ENCODE results near the gene EN1.

EN1 gene

GRCh38 chr2:118855451-118856279 lies 8.2 kb upstream of the EN1 start:
- DNase-seq: peak; percentile 90

DNA sequence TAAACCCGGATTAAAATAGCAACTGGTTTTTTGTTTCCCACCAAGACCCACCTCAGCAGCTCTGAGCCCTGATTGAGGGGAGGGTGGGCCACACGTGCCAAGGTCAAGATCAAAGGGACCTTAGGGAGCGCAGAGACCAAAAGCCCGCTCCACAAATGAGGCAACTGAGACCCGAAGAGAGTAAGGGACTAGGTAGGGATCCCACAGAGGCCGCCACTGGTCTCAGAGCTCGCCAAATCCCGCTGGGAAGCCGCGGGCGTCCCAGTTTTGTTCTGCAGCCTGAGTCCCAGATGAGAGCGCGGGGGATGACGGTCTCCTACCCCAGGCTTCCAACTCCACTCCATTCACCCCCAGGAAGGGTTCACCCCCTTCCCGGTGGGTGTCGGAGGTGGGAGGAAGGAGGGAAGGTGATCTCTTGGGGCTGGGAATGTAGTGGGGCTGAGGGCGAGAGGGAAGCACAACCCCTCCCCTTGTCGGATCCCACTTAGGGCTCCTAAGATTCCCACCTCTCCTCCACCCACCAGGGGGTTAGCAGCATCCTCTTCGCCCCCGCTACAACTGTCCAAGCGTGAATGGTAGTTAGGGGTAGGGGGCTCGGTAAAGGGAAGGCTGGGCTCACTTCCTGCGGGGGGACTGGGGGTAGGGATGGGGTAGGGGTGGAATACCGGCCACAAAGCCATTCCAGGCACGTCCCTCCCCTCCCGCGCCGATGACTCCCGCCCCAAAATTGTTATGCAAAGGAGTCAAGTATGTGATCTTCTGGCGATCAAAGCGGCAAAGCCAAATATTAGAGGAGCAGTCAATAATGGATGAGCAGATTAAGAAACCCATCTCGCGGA lies 7.3 kb upstream of the EN1 start:
- no peak for DNase-seq

- DNase-seq: no peak
Observed at GRCh38 chr2:118853651-118854291, 6.3 kb upstream of the EN1 start.

DNA sequence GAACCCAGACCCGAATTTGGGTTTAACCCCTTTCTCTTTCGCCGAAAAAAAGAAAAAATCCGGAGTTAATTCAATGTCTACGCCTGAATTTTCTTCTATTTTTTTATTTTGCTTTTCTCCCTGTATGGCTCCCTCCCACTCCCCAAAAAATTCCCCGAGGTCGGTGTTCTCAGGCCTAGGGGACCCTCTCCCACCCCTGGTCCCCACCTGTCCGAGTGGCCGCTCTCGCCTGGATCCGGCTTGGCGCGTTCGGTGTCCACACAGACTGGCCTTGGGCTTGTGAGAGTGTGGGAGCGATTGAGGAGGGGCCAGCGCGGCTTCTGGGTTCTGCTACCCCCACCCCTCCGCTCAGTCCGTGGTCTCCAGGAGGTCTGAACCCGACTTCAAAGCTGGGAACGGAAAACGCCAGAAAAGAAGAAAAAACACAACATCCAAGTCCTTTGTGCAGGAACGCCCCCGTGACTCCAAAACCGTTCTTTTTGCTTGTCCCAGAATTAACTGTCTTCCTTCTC lies 5.7 kb upstream of the EN1 start:
- DNase-seq: no peak

GRCh38 chr2:118852605-118853128 lies 5.2 kb upstream of the EN1 start:
- DNase-seq: no peak

DNA sequence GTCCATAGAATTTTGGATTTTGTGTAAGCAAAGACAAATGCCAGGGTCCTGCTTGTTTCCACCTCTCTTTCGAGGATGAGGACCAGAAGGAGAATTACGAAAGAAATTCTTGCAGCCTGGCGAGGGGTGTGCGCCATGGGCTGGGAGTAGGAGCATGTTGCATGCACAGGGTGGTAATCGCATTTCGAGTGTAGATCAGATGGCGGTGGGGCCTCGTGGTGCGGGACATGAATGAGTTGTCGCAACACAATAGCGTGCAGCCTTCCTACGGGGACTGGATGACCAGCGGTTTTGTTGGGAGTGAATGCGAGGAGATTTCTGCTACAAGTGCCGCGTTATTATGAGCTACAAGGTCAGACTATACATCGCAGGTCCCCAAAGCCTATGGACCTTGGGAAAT lies 4.2 kb upstream of the EN1 start:
- no peak for DNase-seq

- no peak for DNase-seq
Observed at GRCh38 chr2:118850901-118851415, 3.5 kb upstream of the EN1 start.

DNA sequence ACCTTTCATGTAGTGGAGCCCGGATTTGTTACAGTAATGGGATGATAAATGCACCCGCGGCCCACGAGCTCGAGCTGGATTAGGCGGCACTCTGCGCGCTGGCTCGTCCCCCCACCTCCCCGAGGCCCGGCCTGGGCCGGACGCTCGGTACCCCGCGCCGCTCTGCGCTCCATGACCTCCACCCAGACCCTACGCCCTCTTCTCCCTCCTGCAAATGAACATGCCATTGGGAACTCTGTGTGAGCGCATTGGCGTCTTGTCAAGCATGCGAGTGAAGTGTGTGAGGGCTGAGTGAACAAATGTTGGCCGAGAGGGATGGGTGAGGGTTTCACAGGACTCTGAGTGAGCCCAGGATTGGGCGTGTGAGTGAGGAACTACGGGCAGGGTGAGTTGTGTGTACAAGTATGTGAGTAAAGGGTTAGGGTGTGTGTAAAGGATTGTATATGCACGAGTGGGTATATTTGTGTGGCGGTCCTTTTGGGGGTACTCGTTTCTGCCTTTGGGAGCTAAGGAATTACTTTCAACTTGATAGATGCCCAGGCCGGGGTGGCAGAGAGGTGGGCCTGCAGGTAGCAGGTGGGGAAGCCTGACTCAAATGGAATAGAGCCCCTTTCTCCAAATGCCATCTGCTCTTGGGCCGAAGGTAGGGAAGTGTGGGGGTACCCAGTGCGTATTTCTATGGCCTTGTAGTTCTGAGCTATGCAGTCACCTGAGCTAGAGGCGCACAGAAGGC lies 2.9 kb upstream of the EN1 start:
- DNase-seq: no peak

DNA sequence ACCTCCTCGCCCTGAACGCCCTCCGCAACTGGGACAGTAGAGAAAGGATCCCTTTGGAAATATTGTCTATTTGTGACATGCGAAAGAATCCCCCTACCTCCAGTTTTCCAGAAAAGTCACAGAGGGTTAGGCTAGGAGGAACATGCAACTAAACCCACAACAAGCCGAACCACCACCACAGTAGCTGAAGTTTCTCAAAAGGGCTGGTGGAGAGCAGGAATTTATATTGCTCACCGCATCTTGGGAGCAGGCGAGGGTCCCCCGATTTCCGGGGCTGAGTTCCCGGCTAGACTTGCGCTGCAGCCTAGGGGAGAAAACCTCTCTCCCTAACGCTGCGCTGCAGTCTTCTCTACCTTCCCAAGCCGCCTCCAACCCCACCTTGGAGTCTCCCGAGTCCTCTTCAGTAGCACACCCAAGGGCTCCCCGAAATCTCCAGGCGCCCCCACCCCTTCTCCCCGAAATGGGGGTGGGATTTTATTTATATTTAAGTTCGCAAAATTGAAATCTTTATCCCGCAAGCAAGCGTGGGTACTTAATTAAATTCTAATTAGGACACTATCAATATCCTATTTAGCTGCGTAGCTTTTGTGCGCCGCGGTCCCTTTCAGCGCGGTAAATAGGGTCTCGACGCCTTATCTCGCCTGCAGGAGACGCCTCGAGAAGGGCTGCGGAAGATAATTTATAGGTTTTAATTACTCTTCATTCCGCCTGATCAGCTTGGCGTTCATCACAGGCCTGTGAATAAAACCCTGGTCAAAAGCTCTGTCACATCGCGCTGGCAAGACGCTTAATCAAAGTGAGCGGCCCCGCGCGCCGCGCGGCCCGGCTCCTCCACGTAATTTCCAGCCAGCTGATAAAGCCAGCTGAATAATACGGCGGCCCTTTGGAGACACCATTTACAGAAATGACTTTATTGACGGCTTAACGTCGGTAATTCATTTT lies 2.0 kb upstream of the EN1 start:
- DNase-seq: no peak

GRCh38 chr2:118848381-118849225 lies 1.2 kb upstream of the EN1 start:
- no peak for DNase-seq

DNA sequence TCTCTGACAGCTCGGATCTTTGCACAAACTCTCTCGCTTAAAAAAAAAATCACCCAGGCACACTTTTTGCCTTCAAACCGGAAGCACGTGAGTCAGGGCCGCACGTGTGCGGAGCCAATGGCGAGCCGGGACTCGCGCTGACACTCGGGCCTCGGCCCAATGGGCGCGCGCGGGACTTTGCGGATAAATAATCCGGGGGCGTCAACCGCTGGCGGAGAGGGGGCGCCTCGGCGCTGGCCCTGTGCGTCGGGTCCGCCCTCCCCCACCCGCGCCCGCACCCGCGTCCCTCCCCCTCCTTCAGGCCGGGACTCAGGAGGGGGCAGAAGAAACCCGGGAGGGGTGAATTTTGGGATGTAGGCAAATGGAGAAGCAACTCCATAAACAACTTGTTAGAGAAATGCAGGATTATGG lies 319 bp upstream of the EN1 start:
- DNase-seq: peak; percentile 57

DNA sequence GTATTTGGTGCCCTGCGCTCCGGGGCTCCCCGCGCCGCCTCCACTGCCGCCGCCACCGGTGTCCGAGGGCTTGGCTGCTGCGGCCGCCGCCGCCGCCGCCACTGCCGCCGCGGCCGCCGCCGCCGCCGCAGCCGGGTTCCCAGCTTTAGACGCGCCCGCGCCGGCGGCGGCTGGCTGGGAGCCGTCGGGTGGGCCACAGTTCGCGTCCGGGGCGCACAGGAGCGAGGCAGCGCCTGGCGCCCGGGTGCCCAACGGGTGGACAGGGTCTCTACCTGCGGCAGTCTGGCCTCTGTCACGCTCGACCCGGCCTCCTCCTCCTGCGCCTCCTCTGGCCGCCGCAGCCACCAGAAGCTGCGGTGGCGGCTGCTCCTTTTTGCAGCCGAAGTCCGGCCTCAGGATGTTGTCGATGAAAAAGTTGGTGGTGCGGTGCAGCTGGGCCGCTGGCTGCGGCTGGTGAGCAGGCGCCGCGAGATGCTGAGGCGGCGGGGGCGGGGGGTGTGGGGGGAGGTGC lies 951 bp downstream of the EN1 start:
- no peak for DNase-seq

DNA sequence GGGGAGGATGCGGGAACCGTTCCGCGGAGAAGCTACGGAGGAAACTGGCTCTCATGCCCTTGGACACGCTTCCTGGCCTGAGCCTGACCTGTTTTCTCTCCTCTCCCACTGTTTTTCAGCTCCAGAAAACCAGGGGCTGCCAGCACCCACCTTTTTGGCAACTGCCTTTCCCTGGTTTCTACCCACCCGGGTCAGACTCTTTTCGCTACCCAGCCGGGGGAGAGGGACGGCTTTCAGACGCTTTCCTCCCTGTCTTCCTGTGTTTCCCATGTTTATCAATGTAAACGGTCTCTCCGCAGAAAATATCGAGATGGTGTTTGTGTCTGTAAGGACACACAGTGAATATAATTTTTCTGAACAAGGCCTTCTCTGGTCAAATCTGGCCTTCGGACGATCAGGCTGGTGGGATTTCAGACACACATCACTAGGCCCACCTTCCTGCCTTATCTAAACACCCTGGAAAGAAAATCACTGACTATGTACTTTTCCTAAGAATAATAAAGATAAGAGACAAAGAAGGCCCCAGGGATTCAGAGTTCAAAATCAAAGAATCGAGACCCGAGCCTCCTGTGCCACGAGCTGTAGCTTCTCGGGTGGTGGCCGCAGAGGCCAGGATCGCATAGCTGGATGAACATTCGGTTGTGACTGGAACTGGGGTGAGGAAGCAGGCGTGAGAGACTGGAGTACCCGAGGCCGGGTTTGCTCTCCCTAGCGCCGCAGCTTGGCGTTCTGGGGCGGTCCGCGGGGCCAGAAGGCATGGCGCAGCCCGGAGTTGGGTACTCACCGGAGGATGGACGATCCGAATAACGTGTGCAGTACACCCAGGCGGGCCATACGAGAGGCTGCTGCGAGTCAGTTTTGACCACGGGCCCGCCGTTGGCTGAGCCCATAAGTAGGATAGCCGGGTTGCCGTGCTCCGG lies 1.7 kb downstream of the EN1 start:
- no peak for DNase-seq

- no peak for DNase-seq
Observed at GRCh38 chr2:118845005-118845521, 2.4 kb downstream of the EN1 start.

GRCh38 chr2:118844261-118845004 lies 3.0 kb downstream of the EN1 start:
- no peak for DNase-seq

DNA sequence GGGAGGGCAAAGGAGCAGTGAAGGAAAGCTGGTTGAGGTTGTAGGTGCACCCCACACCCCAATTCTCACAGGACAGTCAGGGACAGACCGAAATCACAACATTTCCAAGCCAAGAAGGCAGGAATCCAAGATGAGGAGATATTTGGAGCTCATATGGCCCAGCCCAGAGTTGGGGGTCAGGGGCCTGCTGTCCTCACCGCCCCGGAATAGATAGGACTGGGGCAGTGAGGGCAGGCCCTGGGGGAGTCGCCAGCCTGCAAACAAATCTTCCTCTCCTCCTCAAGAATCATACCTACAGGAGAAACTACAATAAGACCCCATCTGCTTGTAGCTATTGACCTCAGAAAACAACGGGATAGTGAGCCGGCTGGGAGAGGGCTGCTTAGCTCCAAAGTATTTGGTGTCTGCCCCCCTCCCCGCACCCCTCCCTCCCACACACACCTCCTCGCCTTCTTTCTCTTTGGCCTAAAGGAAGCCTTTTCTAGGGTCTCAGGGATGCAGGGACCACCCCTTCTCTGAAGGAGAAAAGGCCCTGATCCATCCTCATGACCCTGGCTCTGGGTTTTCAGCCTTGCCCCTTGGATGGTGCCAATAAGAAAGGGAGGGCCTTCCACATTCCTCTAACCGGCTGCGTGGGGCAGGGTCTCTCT lies 3.8 kb downstream of the EN1 start:
- DNase-seq: no peak
